SK-N-SH (cell line): ENCODE data around the gene MTCH2. TPM values are rescaled to one million over a fixed set of nuclear protein-coding genes. Genes with fewer than 3 reads are reported as not detected.

Experiments used
- CTCF ChIA-PET: fragments of 300-600, 350-600 bp; formaldehyde crosslinking; extraction: SDS; loops from one replicate; lab custom pipeline; 2021; lab: Yijun Ruan, JAX
- POLR2A ChIA-PET: fragments of 350-600 bp; sonication (Branson Sonifier 250); formaldehyde crosslinking; extraction: SDS; loops from one replicate; lab custom pipeline; 2020; ENCODE audit warnings: antibody characterized with exemption, inconsistent platforms; lab: Yijun Ruan, JAX
- DNase-seq: peaks from one replicate; pipeline ENCODE4 v3.0.0; 2012
- H2AFZ ChIP-seq: fragments of 200-600 bp; sonication (generic); 2 replicates; pipeline ENCODE4 v1.8.1; 2016; ENCODE audit warnings: antibody characterized with exemption, mild to moderate bottlenecking, low read depth
- H3F3A ChIP-seq: fragments of 200-600 bp; sonication (generic); replicated peaks from 2 replicates; pipeline ENCODE3; 2016; ENCODE audit warnings: antibody characterized with exemption, mild to moderate bottlenecking; ENCODE audit not compliant: insufficient read depth
- H3K27ac ChIP-seq, 2 experiments: fragments of 200-500 bp in 1 of 2; fragments of 200-600 bp in 1 of 2; sonication (Bioruptor generic) in 1 of 2; sonication (generic), shearing (Covaris generic) in 1 of 2; 2 replicates each; pipeline versions ENCODE4 v1.5.1 to v1.6.1; 2014 to 2016; ENCODE audit warnings: low read depth in 2 of 2, inconsistent platforms in 1 of 2, low read length in 1 of 2, mild to moderate bottlenecking in 1 of 2, mixed read lengths in 1 of 2
- H3K27me3 ChIP-seq: fragments of 200-600 bp; sonication (generic), shearing (Covaris generic); 2 replicates; pipeline ENCODE4 v1.6.1; 2016; ENCODE audit warnings: mixed run types; ENCODE audit not compliant: insufficient read depth
- H3K36me3 ChIP-seq, 2 experiments: fragments of 200-500 bp in 1 of 2; fragments of 200-600 bp in 1 of 2; sonication (Bioruptor generic) in 1 of 2; sonication (generic) in 1 of 2; replicated peaks in 1 of 2; 2 replicates each; pipeline versions ENCODE3 to v1.5.1; 2014 to 2016; ENCODE audit warnings: low read length in 1 of 2, mild to moderate bottlenecking in 1 of 2; ENCODE audit not compliant: insufficient read depth in 2 of 2, control insufficient read depth in 1 of 2
- H3K4me1 ChIP-seq, 2 experiments: fragments of 200-500 bp in 1 of 2; fragments of 200-600 bp in 1 of 2; sonication (Bioruptor generic) in 1 of 2; sonication (generic), shearing (Covaris generic) in 1 of 2; 2 replicates each; pipeline versions ENCODE4 v1.5.1 to v1.6.1; 2014 to 2016; ENCODE audit warnings: low read depth in 1 of 2, low read length in 1 of 2, mixed run types in 1 of 2; ENCODE audit not compliant: insufficient read depth in 2 of 2, control insufficient read depth in 1 of 2
- H3K4me2 ChIP-seq: fragments of 200-600 bp; sonication (generic), shearing (Covaris generic); 2 replicates; pipeline ENCODE4 v1.6.1; 2017; ENCODE audit warnings: mixed run types
- H3K4me3 ChIP-seq, 2 experiments: fragments of 200-500 bp in 1 of 2; fragments of 200-600 bp in 1 of 2; sonication (Bioruptor generic) in 1 of 2; sonication (generic), shearing (Covaris generic) in 1 of 2; 2 replicates each; pipeline versions ENCODE4 v1.5.1 to v1.8.1; 2014 to 2016; ENCODE audit warnings: low read depth in 2 of 2, inconsistent platforms in 1 of 2, low read length in 1 of 2, mild to moderate bottlenecking in 1 of 2, mixed read lengths in 1 of 2, moderate library complexity in 1 of 2
- H3K79me2 ChIP-seq: fragments of 200-600 bp; sonication (generic); 2 replicates; pipeline ENCODE4 v1.8.1; 2017; ENCODE audit warnings: mild to moderate bottlenecking; ENCODE audit not compliant: insufficient read depth
- H3K9ac ChIP-seq: fragments of 200-600 bp; sonication (generic); 2 replicates; pipeline ENCODE4 v1.6.1; 2017; ENCODE audit warnings: mixed run types
- H3K9me2 ChIP-seq: fragments of 200-600 bp; sonication (generic); 2 replicates; pipeline ENCODE4 v1.6.1; 2017; ENCODE audit warnings: mixed run types
- H3K9me3 ChIP-seq: fragments of 200-600 bp; sonication (generic); 2 replicates; pipeline ENCODE4 v1.6.1; 2017; ENCODE audit warnings: mixed run types, mild to moderate bottlenecking, moderate library complexity
- H4K20me1 ChIP-seq: fragments of 200-600 bp; sonication (generic); 2 replicates; pipeline ENCODE4 v1.6.1; 2017; ENCODE audit warnings: mild to moderate bottlenecking, mixed run types; ENCODE audit not compliant: insufficient read depth
- CTCF ChIP-seq: fragments of 200-600 bp; sonication (generic); IDR thresholded peaks from 2 replicates; pipeline ENCODE4 v1.6.1; 2017; ENCODE audit warnings: antibody characterized with exemption, mild to moderate bottlenecking, moderate library complexity
- EP300 ChIP-seq, 2 experiments: IDR thresholded peaks; 2 replicates each; pipeline versions ENCODE4 v1.4.0 to v1.6.1; 2012; ENCODE audit warnings: borderline replicate concordance in 1 of 2, low read depth in 1 of 2, low read length in 1 of 2
- GABPA ChIP-seq: IDR thresholded peaks from 2 replicates; pipeline ENCODE4 v1.4.0; 2012; ENCODE audit warnings: low read depth, mild to moderate bottlenecking
- GATA2 ChIP-seq: sonication (generic); formaldehyde crosslinking; IDR thresholded peaks from 2 replicates; pipeline ENCODE4 v1.5.0; 2020; ENCODE audit warnings: mild to moderate bottlenecking, missing genetic modification reagents
- IRF3 ChIP-seq: fragments of 150-350 bp; IDR thresholded peaks from 2 replicates; pipeline ENCODE4 v1.6.1; 2016; ENCODE audit warnings: mild to moderate bottlenecking, low read depth, low read length
- JUND ChIP-seq: IDR thresholded peaks from 2 replicates; pipeline ENCODE4 v1.4.0; 2012
- MAX ChIP-seq: IDR thresholded peaks from 2 replicates; pipeline ENCODE4 v1.4.0; 2012; ENCODE audit warnings: low read depth
- MEF2A ChIP-seq: IDR thresholded peaks from 2 replicates; pipeline ENCODE4 v1.4.0; 2012; ENCODE audit warnings: low read depth, borderline replicate concordance
- MXI1 ChIP-seq: IDR thresholded peaks from 2 replicates; pipeline ENCODE4 v1.6.1; 2012; ENCODE audit warnings: mild to moderate bottlenecking, low read depth, low read length, improper control_type of control experiment
- NFIC ChIP-seq: IDR thresholded peaks from 2 replicates; pipeline ENCODE4 v1.4.0; 2012; ENCODE audit warnings: borderline replicate concordance
- NRF1 ChIP-seq: IDR thresholded peaks from 2 replicates; pipeline ENCODE4 v1.6.1; 2012; ENCODE audit warnings: low read depth, mild to moderate bottlenecking, low read length
- POLR2AphosphoS5 ChIP-seq: IDR thresholded peaks from 2 replicates; pipeline ENCODE4 v1.6.1; 2012; ENCODE audit warnings: low read depth, low read length
- REST ChIP-seq: IDR thresholded peaks from 2 replicates; pipeline ENCODE4 v1.6.1; 2012; ENCODE audit warnings: mild to moderate bottlenecking, low read depth, low read length, moderate library complexity
- RFX5 ChIP-seq: IDR thresholded peaks from 2 replicates; pipeline ENCODE4 v1.6.1; 2012; ENCODE audit warnings: mild to moderate bottlenecking, improper control_type of control experiment, low read length
- SIN3A ChIP-seq: IDR thresholded peaks from 2 replicates; pipeline ENCODE4 v1.6.1; 2012; ENCODE audit warnings: low read depth, mild to moderate bottlenecking, low read length, moderate library complexity, borderline replicate concordance
- TCF12 ChIP-seq: IDR thresholded peaks from 2 replicates; pipeline ENCODE4 v1.4.0; 2012
- TEAD4 ChIP-seq: IDR thresholded peaks from 2 replicates; pipeline ENCODE4 v1.4.0; 2012; ENCODE audit warnings: mild to moderate bottlenecking, borderline replicate concordance; ENCODE audit not compliant: insufficient read depth
- USF1 ChIP-seq: IDR thresholded peaks from 2 replicates; pipeline ENCODE4 v1.4.0; 2012; ENCODE audit warnings: low read depth, borderline replicate concordance
- YY1 ChIP-seq: IDR thresholded peaks from 2 replicates; pipeline ENCODE4 v1.4.0; 2012; ENCODE audit warnings: low read depth, mild to moderate bottlenecking
- ZBTB33 ChIP-seq: IDR thresholded peaks from 2 replicates; pipeline ENCODE4 v1.4.0; 2012; ENCODE audit warnings: low read depth, borderline replicate concordance
- WGBS: methylation state at CpG from one replicate; pipeline ENCODE4 v1.1.6; 2017; ENCODE audit warnings: low lambda C conversion rate; 5-methylcytosine and 5-hydroxymethylcytosine counted together
- polyA plus RNA-seq, 3 experiments: library from polyadenylated mRNA; depleted of rRNA; stranded (reverse); fragments of >200 nt; gene quantifications; 2 replicates each; pipeline ENCODE4 v1.2.3, GENCODE V29; 2012

Gene MTCH2
- polyA plus RNA-seq, 1 of the 3 experiments (the other 2 are of a cell fraction) = 132 TPM

- WGBS = 81% methylated on average over 6 of the region's 6 CpGs
- H4K20me1 ChIP-seq = no peaks in the 10 kb centered on the region
- H3K4me2 ChIP-seq = no peak overlapping the region
- no peak overlapping the region for H2AFZ ChIP-seq
- POLR2A ChIA-PET = no interaction called here
- H3K79me2 ChIP-seq = peaks cover 13% of the 10 kb centered on the region
- no peaks in the 10 kb centered on the region for H3K9me2 ChIP-seq
- DNase-seq = no peak
- H3K9ac ChIP-seq = no peak overlapping the region
- no peaks in the 10 kb centered on the region for H3K36me3 ChIP-seq
- H3K9me3 ChIP-seq = no peaks in the 10 kb centered on the region
- TF ChIP-seq REST (no peak), CTCF (no peak), MXI1 (no peak), POLR2AphosphoS5 (no peak), EP300 (IDR thresholded peaks at IDR 0.05; ENCODE audit: borderline replicate concordance in 1 of 2, low read depth in 1 of 2, low read length in 1 of 2) (no peak), NRF1 (no peak), GABPA (no peak), MEF2A (no peak), IRF3 (no peak), USF1 (no peak), JUND (no peak), NFIC (no peak), TCF12 (no peak), RFX5 (no peak), ZBTB33 (no peak), GATA2 (CRISPR knock-in tag) (no peak), SIN3A (no peak), TEAD4 (no peak), MAX (no peak), YY1 (no peak)
- TF ChIP-seq, all 33 proteins: peak for 0
- Histone ChIP-seq H3F3A (no peaks in the 10 kb centered on the region), H3K27me3 (no peaks in the 10 kb centered on the region), H3K4me3 (no peak overlapping the region), H3K4me1 (peaks cover 0 to 13% of the 10 kb centered on the region in 2 experiments; a peak in 3 of 4 replicates), H3K27ac (no peak overlapping the region)
- CTCF ChIA-PET = no interaction called here
These were observed 3.7 kb upstream of the MTCH2 start for GRCh38 chr11:47646019-47646418.
